ENCODE results near the gene PPP6R2. TPM values are rescaled to one million over a fixed set of nuclear protein-coding genes. Genes with fewer than 3 reads are reported as not detected.

PPP6R2 gene
- total RNA-seq, 3 donors from 2014 or later, result 48.3 to 54.1 (median 49.5) TPM

GRCh38 chr22:50483977-50484853 is 141.1 kb downstream of the PPP6R2 start:
- no peak for DNase-seq (ENCODE audit: low spot score in 2 of 2)
- intact Hi-C loops (cut with DNase I; ENCODE audit: low total_unique reads), result no loop called here
- no peaks in the 10 kb centered on the region for H3K36me3 ChIP-seq
- H3K27me3 ChIP-seq, result peaks cover 8 to 16% of the 10 kb centered on the region in 2 donors
- no peak overlapping the region for H3K4me3 ChIP-seq
- peaks cover 4 to 10% of the 10 kb centered on the region in 2 donors for H3K4me1 ChIP-seq
- no peak overlapping the region for H3K27ac ChIP-seq
- H3K9me3 ChIP-seq, result no peaks in the 10 kb centered on the region
- TF ChIP-seq CTCF (IDR thresholded peaks at IDR 0.05), result no peak
- no peak for TF ChIP-seq POLR2A (IDR thresholded peaks at IDR 0.05)
- no peak for TF ChIP-seq POLR2AphosphoS5 (IDR thresholded peaks at IDR 0.05)

- no peak for DNase-seq (ENCODE audit: low spot score in 2 of 2)
- intact Hi-C loops (cut with DNase I; ENCODE audit: low total_unique reads), result no loop called here
- Histone ChIP-seq H3K9me3 (no peaks in the 10 kb centered on the region), H3K27me3 (peaks cover 8 to 16% of the 10 kb centered on the region in 2 donors), H3K4me1 (peaks cover 4 to 10% of the 10 kb centered on the region in 2 donors), H3K36me3 (no peaks in the 10 kb centered on the region), H3K4me3 (no peak overlapping the region), H3K27ac (no peak overlapping the region)
- TF ChIP-seq POLR2A (IDR thresholded peaks at IDR 0.05), result no peak
- no peak for TF ChIP-seq CTCF (IDR thresholded peaks at IDR 0.05)
- TF ChIP-seq POLR2AphosphoS5 (IDR thresholded peaks at IDR 0.05), result no peak
Observed at GRCh38 chr22:50485221-50486131, 142.3 kb downstream of the PPP6R2 start.

DNA sequence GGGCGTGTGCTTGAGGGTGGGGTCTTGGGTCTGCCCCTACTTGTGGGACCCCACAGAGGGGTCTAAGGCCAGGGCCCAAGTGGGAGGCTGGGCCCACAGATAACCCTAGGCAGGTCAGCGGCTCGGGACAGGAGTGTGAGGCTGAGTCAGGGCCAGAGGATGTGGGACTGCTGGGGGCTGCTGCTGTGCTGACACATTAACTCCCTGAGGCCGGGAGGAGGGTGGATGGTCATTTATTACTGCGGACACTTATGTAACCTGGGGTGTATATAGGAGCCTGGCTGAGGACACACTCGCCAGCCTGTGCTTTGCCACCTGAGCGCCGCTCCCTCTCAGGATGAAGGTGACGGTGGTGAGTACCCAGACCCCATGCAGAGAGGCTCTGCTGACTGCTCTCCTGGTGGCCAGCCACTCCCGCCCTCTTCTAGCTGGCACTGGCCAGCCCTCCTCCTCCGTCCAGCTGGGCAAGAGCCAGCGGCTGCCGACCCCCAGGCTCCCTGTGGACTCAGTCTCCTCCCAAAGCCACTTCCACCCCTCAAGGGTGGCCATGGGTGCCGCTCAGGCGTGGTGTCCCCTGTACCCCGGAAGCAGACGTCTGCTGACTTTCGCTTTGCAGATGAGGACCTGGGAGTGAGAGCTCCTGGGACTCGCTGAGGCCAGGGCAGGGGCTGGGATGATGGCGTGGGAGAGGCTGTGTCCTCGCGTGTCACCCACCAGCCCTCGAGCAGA is 143.6 kb downstream of the PPP6R2 start, which contains the start of gene MIOX:
Gene MIOX (plus strand): TSS at position 299 of the 729 bp plus-strand sequence. CDS start 39 bp downstream, at position 338.
- DNase-seq (ENCODE audit: low spot score in 2 of 2), result no peak
- intact Hi-C loops (cut with DNase I; ENCODE audit: low total_unique reads), result no loop called here
- TF ChIP-seq CTCF (IDR thresholded peaks at IDR 0.05) (no peak), POLR2A (IDR thresholded peaks at IDR 0.05) (no peak), POLR2AphosphoS5 (IDR thresholded peaks at IDR 0.05) (no peak)
- Histone ChIP-seq H3K9me3 (no peaks in the 10 kb centered on the region), H3K27ac (no peak within 1 kb of the TSS), H3K4me1 (peaks cover 4% of the 10 kb centered on the region in 2 donors), H3K27me3 (peaks cover 2 to 12% of the 10 kb centered on the region in 2 donors), H3K36me3 (no peaks in the 10 kb centered on the region), H3K4me3 (no peak within 1 kb of the TSS)

DNA sequence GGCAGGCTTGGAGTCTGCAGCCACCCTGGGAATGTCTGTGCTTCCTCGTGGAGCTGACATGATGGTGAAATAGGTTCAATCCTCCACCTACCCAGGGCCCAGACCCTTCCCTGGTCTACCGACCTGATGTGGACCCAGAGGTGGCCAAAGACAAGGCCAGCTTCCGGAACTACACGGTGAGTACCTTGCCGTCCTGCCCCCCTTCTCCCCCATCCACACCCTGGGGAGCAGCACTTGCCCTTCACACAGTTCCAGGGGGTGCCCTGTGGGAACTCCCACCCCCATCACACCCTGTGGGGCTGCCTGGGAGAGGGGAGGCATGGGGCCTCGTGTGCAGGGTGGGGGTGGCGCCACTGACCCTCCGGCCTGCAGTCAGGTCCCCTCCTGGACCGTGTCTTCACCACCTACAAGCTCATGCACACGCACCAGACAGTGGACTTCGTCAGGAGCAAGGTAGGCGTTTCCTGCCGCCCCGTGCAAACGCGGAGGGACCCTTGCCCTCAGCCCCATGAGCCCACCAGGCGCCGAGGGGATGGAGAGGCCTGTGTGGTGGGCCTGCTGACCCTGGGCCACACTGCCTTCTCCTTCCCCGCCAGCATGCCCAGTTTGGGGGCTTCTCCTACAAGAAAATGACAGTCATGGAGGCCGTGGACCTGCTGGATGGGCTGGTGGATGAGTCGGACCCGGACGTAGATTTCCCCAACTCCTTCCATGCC is 144.3 kb downstream of the PPP6R2 start:
- H3K27ac ChIP-seq, result no peak overlapping the region
- DNase-seq (ENCODE audit: low spot score in 2 of 2), result no peak
- no peaks in the 10 kb centered on the region for H3K9me3 ChIP-seq
- H3K36me3 ChIP-seq, result no peaks in the 10 kb centered on the region
- H3K27me3 ChIP-seq, result peaks cover 0 to 6% of the 10 kb centered on the region in 2 donors
- no peak for TF ChIP-seq CTCF (IDR thresholded peaks at IDR 0.05)
- no peak for TF ChIP-seq POLR2AphosphoS5 (IDR thresholded peaks at IDR 0.05)
- no peak for TF ChIP-seq POLR2A (IDR thresholded peaks at IDR 0.05)
- intact Hi-C loops (cut with DNase I; ENCODE audit: low total_unique reads), result no loop called here
- no peaks in the 10 kb centered on the region for H3K4me1 ChIP-seq
- no peak overlapping the region for H3K4me3 ChIP-seq

Data from breast epithelium (tissue), 4 donors.